Trophoblast cell (in vitro differentiated cells and primary cell): ENCODE measurements around the gene PIK3CB.

ENCODE experiments used
- DNase-seq, 2 donors: peaks; one replicate each; pipeline ENCODE4 v3.0.0-alpha.2; 2016
- H2AFZ ChIP-seq: 2 replicates; pipeline ENCODE4 v1.6.1; 2013; ENCODE audit warnings: low read length, moderate library complexity, mild to moderate bottlenecking; ENCODE audit not compliant: insufficient read depth, poor library complexity
- H2AK5ac ChIP-seq: 2 replicates; pipeline ENCODE4 v1.6.1; 2013; ENCODE audit warnings: mild to moderate bottlenecking, low read length
- H2BK120ac ChIP-seq: 2 replicates; pipeline ENCODE4 v1.6.1; 2013; ENCODE audit warnings: low read length, mild to moderate bottlenecking, moderate library complexity; ENCODE audit not compliant: insufficient read depth, poor library complexity
- H2BK12ac ChIP-seq: 2 replicates; pipeline ENCODE4 v1.6.1; 2013; ENCODE audit warnings: mild to moderate bottlenecking, low read length, moderate library complexity
- H2BK5ac ChIP-seq: 2 replicates; pipeline ENCODE4 v1.6.1; 2013; ENCODE audit warnings: low read length, low read depth, moderate library complexity, mild to moderate bottlenecking; ENCODE audit not compliant: poor library complexity
- H3K14ac ChIP-seq: 2 replicates; pipeline ENCODE4 v1.6.1; 2013; ENCODE audit warnings: mild to moderate bottlenecking, low read length
- H3K18ac ChIP-seq: 2 replicates; pipeline ENCODE4 v1.6.1; 2013; ENCODE audit warnings: mild to moderate bottlenecking, low read length
- H3K23ac ChIP-seq: 2 replicates; pipeline ENCODE4 v1.6.1; 2013; ENCODE audit warnings: low read length
- H3K27ac ChIP-seq: 2 replicates; pipeline ENCODE4 v1.5.1; 2013; ENCODE audit warnings: low read depth, mild to moderate bottlenecking, inconsistent platforms, low read length, moderate library complexity
- H3K27me3 ChIP-seq: 2 replicates; pipeline ENCODE4 v1.6.1; 2013; ENCODE audit warnings: inconsistent platforms, mild to moderate bottlenecking, low read length, moderate library complexity; ENCODE audit not compliant: insufficient read depth
- H3K36me3 ChIP-seq, 2 experiments: 1 replicate in 1 of 2; 2 replicates in 1 of 2; pipeline ENCODE4 v1.6.1; 2013; ENCODE audit warnings: low read length in 2 of 2, mild to moderate bottlenecking in 2 of 2, moderate library complexity in 1 of 2; ENCODE audit not compliant: insufficient read depth in 2 of 2, control insufficient read depth in 1 of 2
- H3K4ac ChIP-seq: 2 replicates; pipeline ENCODE4 v1.6.1; 2013; ENCODE audit warnings: low read depth, mild to moderate bottlenecking, low read length, moderate library complexity
- H3K4me1 ChIP-seq, 2 experiments: 1 replicate in 1 of 2; 2 replicates in 1 of 2; pipeline ENCODE4 v1.6.1; 2013; ENCODE audit warnings: low read length in 2 of 2, mild to moderate bottlenecking in 2 of 2, moderate library complexity in 1 of 2; ENCODE audit not compliant: insufficient read depth in 2 of 2, control insufficient read depth in 1 of 2
- H3K4me2 ChIP-seq: 2 replicates; pipeline ENCODE4 v1.6.1; 2013; ENCODE audit warnings: inconsistent platforms, mild to moderate bottlenecking, low read length, moderate library complexity
- H3K4me3 ChIP-seq: 2 replicates; pipeline ENCODE4 v1.5.1; 2013; ENCODE audit warnings: mild to moderate bottlenecking, low read depth, low read length, inconsistent platforms
- H3K79me1 ChIP-seq: one replicate; pipeline ENCODE4 v1.6.1; 2013; ENCODE audit warnings: low read length
- H3K79me2 ChIP-seq: 2 replicates; pipeline ENCODE4 v1.6.1; 2013; ENCODE audit warnings: low read length, mild to moderate bottlenecking; ENCODE audit not compliant: control insufficient read depth, insufficient read depth, poor library complexity
- H3K9ac ChIP-seq: 2 replicates; pipeline ENCODE4 v1.6.1; 2013; ENCODE audit warnings: mild to moderate bottlenecking, low read length
- H3K9me3 ChIP-seq: 2 replicates; pipeline ENCODE4 v1.6.1; 2013; ENCODE audit warnings: low read depth, mild to moderate bottlenecking, control low read depth, inconsistent platforms, low read length; ENCODE audit not compliant: insufficient read depth
- H4K12ac ChIP-seq: 2 replicates; pipeline ENCODE4 v1.6.1; 2013; ENCODE audit warnings: low read depth, mild to moderate bottlenecking, low read length, moderate library complexity
- H4K8ac ChIP-seq: 2 replicates; pipeline ENCODE4 v1.6.1; 2013; ENCODE audit warnings: low read depth, mild to moderate bottlenecking, low read length, moderate library complexity
- H4K91ac ChIP-seq: one replicate; pipeline ENCODE4 v1.6.1; 2013; ENCODE audit warnings: low read depth, mild to moderate bottlenecking, low read length, moderate library complexity
- WGBS: extraction: QIAGEN DNeasy Blood & Tissue Kit; methylation state at CpG from one replicate; pipeline ENCODE4 v1.1.7; 2013; ENCODE audit warnings: missing lambda C conversion rate; ENCODE audit not compliant: insufficient read length, insufficient coverage; ENCODE audit errors: extremely low coverage; 5-methylcytosine and 5-hydroxymethylcytosine counted together

Gene PIK3CB

GRCh38 chr3:138861798-138862197 lies 27.1 kb upstream of the PIK3CB start:
- no peak overlapping the region for H3K27ac ChIP-seq
- no peaks in the 10 kb centered on the region for H3K79me2 ChIP-seq
- no peaks in the 10 kb centered on the region for H3K27me3 ChIP-seq
- H3K36me3 ChIP-seq, result no peaks in the 10 kb centered on the region
- no peak overlapping the region for H2AFZ ChIP-seq
- H3K4me1 ChIP-seq, result peaks cover 0 to 8% of the 10 kb centered on the region in 2 experiments
- H2AK5ac ChIP-seq, result no peak overlapping the region
- H3K9me3 ChIP-seq, result no peaks in the 10 kb centered on the region
- no peak overlapping the region for H3K4ac ChIP-seq
- H2BK120ac ChIP-seq, result no peak overlapping the region
- DNase-seq, result no peak
- H4K8ac ChIP-seq, result no peak overlapping the region
- H3K4me2 ChIP-seq, result no peak overlapping the region
- H3K18ac ChIP-seq, result no peak overlapping the region
- no peak overlapping the region for H3K9ac ChIP-seq
- no peaks in the 10 kb centered on the region for H3K79me1 ChIP-seq
- no peak overlapping the region for H3K14ac ChIP-seq
- no peak overlapping the region for H4K12ac ChIP-seq
- H2BK12ac ChIP-seq, result no peak overlapping the region
- no peak overlapping the region for H2BK5ac ChIP-seq
- H3K23ac ChIP-seq, result no peak overlapping the region
- H4K91ac ChIP-seq, result no peak overlapping the region
- no peak overlapping the region for H3K4me3 ChIP-seq
- no CpG with 5 or more reads among the region's 5 CpGs for WGBS

- DNase-seq, result no peak
- no peaks in the 10 kb centered on the region for H3K4me1 ChIP-seq
- H2BK120ac ChIP-seq, result no peak overlapping the region
- no peak overlapping the region for H3K4me2 ChIP-seq
- no peak overlapping the region for H4K91ac ChIP-seq
- H2BK5ac ChIP-seq, result no peak overlapping the region
- H3K9me3 ChIP-seq, result no peaks in the 10 kb centered on the region
- H4K8ac ChIP-seq, result no peak overlapping the region
- no peak overlapping the region for H3K4ac ChIP-seq
- WGBS, result no CpG with 5 or more reads among the region's 3 CpGs
- no peaks in the 10 kb centered on the region for H3K79me2 ChIP-seq
- H2AK5ac ChIP-seq, result no peak overlapping the region
- H3K36me3 ChIP-seq, result no peaks in the 10 kb centered on the region
- H4K12ac ChIP-seq, result no peak overlapping the region
- H3K79me1 ChIP-seq, result no peaks in the 10 kb centered on the region
- H2AFZ ChIP-seq, result no peak overlapping the region
- no peak overlapping the region for H3K18ac ChIP-seq
- no peak overlapping the region for H3K14ac ChIP-seq
- H3K23ac ChIP-seq, result no peak overlapping the region
- no peaks in the 10 kb centered on the region for H3K27me3 ChIP-seq
- no peak overlapping the region for H2BK12ac ChIP-seq
- no peak overlapping the region for H3K27ac ChIP-seq
- no peak overlapping the region for H3K9ac ChIP-seq
- H3K4me3 ChIP-seq, result no peak overlapping the region
Observed at GRCh38 chr3:138856799-138857198, 22.1 kb upstream of the PIK3CB start.

GRCh38 chr3:138854940-138855339 lies 20.2 kb upstream of the PIK3CB start:
- no peak overlapping the region for H4K91ac ChIP-seq
- no peak overlapping the region for H2BK120ac ChIP-seq
- H3K79me2 ChIP-seq, result no peaks in the 10 kb centered on the region
- H3K9me3 ChIP-seq, result no peaks in the 10 kb centered on the region
- no peak overlapping the region for H2AFZ ChIP-seq
- H2BK12ac ChIP-seq, result no peak overlapping the region
- H3K18ac ChIP-seq, result no peak overlapping the region
- H3K4me1 ChIP-seq, result no peaks in the 10 kb centered on the region
- no peak for DNase-seq
- H2AK5ac ChIP-seq, result no peak overlapping the region
- no CpG with 5 or more reads among the region's 7 CpGs for WGBS
- H3K4me3 ChIP-seq, result no peak overlapping the region
- no peak overlapping the region for H3K14ac ChIP-seq
- no peaks in the 10 kb centered on the region for H3K36me3 ChIP-seq
- no peak overlapping the region for H3K4me2 ChIP-seq
- H4K8ac ChIP-seq, result no peak overlapping the region
- H3K9ac ChIP-seq, result no peak overlapping the region
- no peak overlapping the region for H3K23ac ChIP-seq
- H3K27ac ChIP-seq, result no peak overlapping the region
- H3K27me3 ChIP-seq, result no peaks in the 10 kb centered on the region
- no peaks in the 10 kb centered on the region for H3K79me1 ChIP-seq
- H4K12ac ChIP-seq, result no peak overlapping the region
- H2BK5ac ChIP-seq, result no peak overlapping the region
- H3K4ac ChIP-seq, result no peak overlapping the region

- Histone ChIP-seq H3K27ac (no peak overlapping the region), H3K4ac (no peak overlapping the region), H3K27me3 (no peaks in the 10 kb centered on the region), H3K36me3 (no peaks in the 10 kb centered on the region), H3K18ac (no peak overlapping the region), H4K8ac (no peak overlapping the region), H4K12ac (no peak overlapping the region), H3K79me1 (no peaks in the 10 kb centered on the region), H3K4me1 (no peaks in the 10 kb centered on the region), H2BK12ac (no peak overlapping the region), H4K91ac (no peak overlapping the region), H2BK120ac (no peak overlapping the region), H2BK5ac (no peak overlapping the region), H2AFZ (no peak overlapping the region), H3K79me2 (no peaks in the 10 kb centered on the region), H3K9ac (no peak overlapping the region), H3K4me3 (no peak overlapping the region), H3K9me3 (no peaks in the 10 kb centered on the region), H2AK5ac (no peak overlapping the region), H3K23ac (no peak overlapping the region), H3K14ac (no peak overlapping the region), H3K4me2 (no peak overlapping the region)
- DNase-seq, result peak in 1 of 2 donors; percentile 4
- no CpG with 5 or more reads among the region's 3 CpGs for WGBS
Observed at GRCh38 chr3:138854204-138854603, 19.5 kb upstream of the PIK3CB start.
